ENCODE data around the gene PROX1. TPM values are rescaled to one million over a fixed set of nuclear protein-coding genes. Genes with fewer than 3 reads are reported as not detected.

Gene PROX1
- total RNA-seq, 1 donor from 2014 or later, result 23.9 TPM

DNA sequence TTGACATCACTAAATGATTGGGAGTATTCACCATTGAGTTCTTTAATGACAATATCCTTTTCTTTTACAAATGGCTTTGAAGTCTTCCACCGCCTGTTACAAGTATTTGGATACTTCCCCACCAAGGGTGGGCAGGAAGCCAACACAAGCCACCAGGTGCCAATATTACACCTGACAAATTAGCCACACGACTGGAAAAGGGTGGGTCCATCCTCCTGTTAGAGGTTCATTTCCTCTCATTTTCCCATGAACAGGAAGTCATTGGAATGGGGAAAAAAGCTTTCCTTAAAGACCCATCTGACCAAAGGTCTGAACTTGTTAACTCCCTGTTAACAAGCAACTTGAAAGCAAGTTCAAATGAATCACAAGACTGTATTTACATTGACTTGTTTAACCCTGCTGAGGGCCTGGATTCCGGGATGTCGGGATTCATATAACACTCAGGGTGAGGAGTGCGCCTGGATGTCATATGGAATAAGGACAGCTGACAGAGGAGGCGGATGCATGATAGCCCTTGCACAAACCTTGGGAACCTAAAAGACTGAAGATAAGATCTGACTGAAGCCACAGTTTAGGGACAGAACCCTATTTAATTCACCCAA is 40.5 kb upstream of the PROX1 start:
- TF ChIP-seq, protein P1, sequence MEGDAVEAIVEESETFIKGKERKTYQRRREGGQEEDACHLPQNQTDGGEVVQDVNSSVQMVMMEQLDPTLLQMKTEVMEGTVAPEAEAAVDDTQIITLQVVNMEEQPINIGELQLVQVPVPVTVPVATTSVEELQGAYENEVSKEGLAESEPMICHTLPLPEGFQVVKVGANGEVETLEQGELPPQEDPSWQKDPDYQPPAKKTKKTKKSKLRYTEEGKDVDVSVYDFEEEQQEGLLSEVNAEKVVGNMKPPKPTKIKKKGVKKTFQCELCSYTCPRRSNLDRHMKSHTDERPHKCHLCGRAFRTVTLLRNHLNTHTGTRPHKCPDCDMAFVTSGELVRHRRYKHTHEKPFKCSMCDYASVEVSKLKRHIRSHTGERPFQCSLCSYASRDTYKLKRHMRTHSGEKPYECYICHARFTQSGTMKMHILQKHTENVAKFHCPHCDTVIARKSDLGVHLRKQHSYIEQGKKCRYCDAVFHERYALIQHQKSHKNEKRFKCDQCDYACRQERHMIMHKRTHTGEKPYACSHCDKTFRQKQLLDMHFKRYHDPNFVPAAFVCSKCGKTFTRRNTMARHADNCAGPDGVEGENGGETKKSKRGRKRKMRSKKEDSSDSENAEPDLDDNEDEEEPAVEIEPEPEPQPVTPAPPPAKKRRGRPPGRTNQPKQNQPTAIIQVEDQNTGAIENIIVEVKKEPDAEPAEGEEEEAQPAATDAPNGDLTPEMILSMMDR (conservative IDR thresholded peaks at IDR 0.05), result no peak
- peaks cover 10% of the 10 kb centered on the region for H3K27me3 Mint-ChIP-seq

DNA sequence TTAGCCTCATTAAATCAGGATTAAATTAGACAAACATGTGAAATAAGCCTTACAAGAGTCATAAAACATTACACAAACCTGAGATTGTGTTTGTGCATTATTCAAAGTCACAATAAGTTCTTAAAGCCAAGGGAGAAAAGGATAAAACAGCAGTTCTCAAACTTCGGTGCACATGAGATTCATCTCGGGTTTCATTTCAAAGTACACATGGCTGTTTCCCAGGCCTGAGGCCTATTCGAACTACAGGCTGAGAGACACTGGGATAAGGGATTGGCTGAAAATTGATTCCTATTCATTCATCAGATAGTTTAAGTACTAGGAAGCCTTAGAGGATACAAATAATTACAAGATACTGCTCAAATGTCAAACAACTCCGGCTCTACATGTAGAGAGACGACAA is 35.9 kb upstream of the PROX1 start:
- no peak for DNase-seq (ENCODE audit: extremely low spot score, unreplicated experiment)
- no peaks in the 10 kb centered on the region for H3K9me3 Mint-ChIP-seq
- peaks cover 10% of the 10 kb centered on the region for H3K4me1 Mint-ChIP-seq (ENCODE audit: unreplicated experiment)
- H3K27ac Mint-ChIP-seq, result no peak overlapping the region
- no peak overlapping the region for H3K4me3 Mint-ChIP-seq
- H3K27me3 Mint-ChIP-seq, result no peaks in the 10 kb centered on the region
- TF ChIP-seq, protein P1 (conservative IDR thresholded peaks at IDR 0.05), result no peak
- no peaks in the 10 kb centered on the region for H3K36me3 Mint-ChIP-seq

More for the DNA sequence above, 40.5 kb upstream of the PROX1 start:
- H3K27ac Mint-ChIP-seq, result no peak overlapping the region
- no peak for DNase-seq (ENCODE audit: extremely low spot score, unreplicated experiment)
- no peak overlapping the region for H3K4me3 Mint-ChIP-seq
- H3K4me1 Mint-ChIP-seq (ENCODE audit: unreplicated experiment), result peaks cover 8% of the 10 kb centered on the region
- no peaks in the 10 kb centered on the region for H3K9me3 Mint-ChIP-seq
- H3K36me3 Mint-ChIP-seq, result no peaks in the 10 kb centered on the region

DNA sequence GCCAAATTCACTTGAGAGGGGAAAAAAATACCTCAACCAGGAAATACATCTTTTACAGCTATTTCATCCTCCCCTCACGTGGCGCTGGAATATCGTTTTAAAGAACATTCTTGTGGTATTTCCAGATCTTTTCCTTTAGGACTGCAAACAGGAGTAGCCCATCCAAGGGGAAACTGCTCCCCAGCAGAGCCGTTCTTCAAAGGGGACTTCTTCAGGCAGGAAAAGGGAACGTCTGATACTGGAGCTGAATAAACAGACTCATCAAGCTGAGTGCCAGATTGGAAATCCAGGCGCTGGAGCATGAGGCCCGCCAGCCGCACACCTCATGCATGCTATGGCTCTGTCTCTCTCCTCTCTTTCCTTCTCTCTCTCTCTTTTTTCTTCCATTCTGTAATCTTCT is 34.0 kb upstream of the PROX1 start:
- TF ChIP-seq, protein P1 (conservative IDR thresholded peaks at IDR 0.05), result no peak
- Mint-ChIP-seq H3K27ac (no peak overlapping the region), H3K36me3 (no peaks in the 10 kb centered on the region), H3K27me3 (no peaks in the 10 kb centered on the region), H3K4me3 (no peak overlapping the region), H3K9me3 (no peaks in the 10 kb centered on the region), H3K4me1 (ENCODE audit: unreplicated experiment) (peaks cover 10% of the 10 kb centered on the region)
- no peak for DNase-seq (ENCODE audit: extremely low spot score, unreplicated experiment)

DNA sequence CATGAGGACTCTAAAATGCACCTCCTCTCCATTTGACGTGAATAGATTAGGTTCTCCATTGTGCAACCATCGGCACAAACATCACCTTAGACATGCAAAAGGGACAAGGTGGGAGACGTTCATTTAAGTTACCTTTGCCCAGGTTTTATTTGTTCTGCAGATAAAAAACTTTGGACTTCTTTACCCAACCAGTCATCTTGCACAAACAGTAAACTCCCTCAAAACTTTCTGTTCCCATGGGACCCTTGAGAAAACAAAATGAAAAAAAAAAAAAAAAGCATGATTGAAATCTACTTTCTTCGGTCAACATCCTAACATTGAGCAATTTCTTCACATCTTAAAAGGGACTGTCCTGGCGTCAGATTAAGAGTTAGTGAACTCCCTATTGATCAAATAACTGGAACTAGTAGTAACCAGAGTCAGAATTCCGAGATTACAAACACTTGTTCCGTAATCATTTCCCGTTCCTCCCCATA is 31.4 kb upstream of the PROX1 start:
- peaks cover 10% of the 10 kb centered on the region for H3K4me1 Mint-ChIP-seq (ENCODE audit: unreplicated experiment)
- H3K9me3 Mint-ChIP-seq, result no peaks in the 10 kb centered on the region
- DNase-seq (ENCODE audit: extremely low spot score, unreplicated experiment), result no peak
- H3K27me3 Mint-ChIP-seq, result peaks cover 5% of the 10 kb centered on the region
- TF ChIP-seq, protein P1 (conservative IDR thresholded peaks at IDR 0.05), result no peak
- H3K36me3 Mint-ChIP-seq, result no peaks in the 10 kb centered on the region
- H3K27ac Mint-ChIP-seq, result no peak overlapping the region
- no peak overlapping the region for H3K4me3 Mint-ChIP-seq

DNA sequence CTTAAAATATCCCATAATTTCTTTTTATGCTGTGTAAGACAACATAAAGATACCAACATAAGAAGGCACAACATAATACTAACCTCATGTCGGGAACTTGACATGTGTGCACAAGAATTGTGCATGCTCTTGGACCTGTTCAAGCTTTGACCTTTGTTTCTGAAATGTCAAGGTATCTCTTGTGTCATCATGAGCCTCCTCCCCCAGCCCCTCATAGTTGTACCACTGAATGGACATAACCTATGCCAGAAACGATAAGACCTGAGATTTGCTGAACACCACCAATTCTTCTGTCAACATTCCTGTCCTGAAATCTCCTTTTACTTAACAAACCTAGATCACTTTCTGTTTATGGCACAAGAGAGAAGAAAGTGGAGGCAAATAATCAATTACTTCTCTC is 29.4 kb upstream of the PROX1 start:
- no peaks in the 10 kb centered on the region for H3K36me3 Mint-ChIP-seq
- no peaks in the 10 kb centered on the region for H3K4me1 Mint-ChIP-seq (ENCODE audit: unreplicated experiment)
- no peak overlapping the region for H3K27ac Mint-ChIP-seq
- no peak overlapping the region for H3K4me3 Mint-ChIP-seq
- no peak for DNase-seq (ENCODE audit: extremely low spot score, unreplicated experiment)
- H3K9me3 Mint-ChIP-seq, result peaks cover 6% of the 10 kb centered on the region
- TF ChIP-seq, protein P1 (conservative IDR thresholded peaks at IDR 0.05), result no peak
- peaks cover 16% of the 10 kb centered on the region for H3K27me3 Mint-ChIP-seq
